ENCODE measurements around the gene PDE4A. TPM values are rescaled to one million over a fixed set of nuclear protein-coding genes. Genes with fewer than 3 reads are reported as not detected.
A peak's percentile ranks its signal among the peaks of the same experiment; 100 is the strongest.

The PDE4A gene
- total and polyA plus RNA-seq, 11 donors = 5.2 to 33.3 (median 13.7) TPM

DNA sequence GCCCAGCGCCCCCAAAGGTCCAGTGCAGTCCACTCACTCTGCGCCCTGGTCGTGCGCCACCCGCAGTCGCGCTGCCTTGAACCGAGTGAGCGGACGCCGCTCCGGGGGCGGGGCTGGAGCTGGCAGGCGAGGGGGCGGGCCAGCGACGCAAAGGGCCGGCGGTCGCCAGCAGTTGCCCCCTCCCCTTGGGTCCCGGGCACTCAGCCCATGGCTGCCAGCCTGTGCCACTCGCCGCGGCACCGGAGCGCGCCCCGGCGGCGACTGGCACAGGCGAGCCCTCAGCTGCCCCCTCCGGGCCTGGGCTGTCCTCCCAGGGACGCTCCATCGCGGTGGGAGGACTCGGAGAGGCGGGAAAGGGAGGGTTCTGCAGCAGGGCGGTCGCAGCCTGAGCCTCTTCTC, 97.0 kb downstream of the PDE4A start, which contains the start of gene S1PR5:
Gene S1PR5, minus strand, starts transcription at position 87 of the 399 bp plus-strand sequence. CDS start 2,436 bp downstream, outside the sequence.
- TF ChIP-seq POLR2A (IDR thresholded peaks at IDR 0.05) = no peak
- intact Hi-C loops (cut with DNase I) = no loop called here
- Histone ChIP-seq H3K36me3 (no peaks in the 10 kb centered on the region), H3K27ac (peak within 1 kb of the TSS in 4 of 12 donors; percentile 33 to 63 (median 42)), H3K9me3 (no peaks in the 10 kb centered on the region), H3K27me3 (peaks cover 27 to 78% (median 67%) of the 10 kb centered on the region in 9 donors), H3K4me1 (peaks cover 0 to 37% (median 15%) of the 10 kb centered on the region in 12 donors), H3K4me3 (peak within 1 kb of the TSS; percentile 27 to 60 (median 48))
- WGBS, 4 donors = 0 to 2% (median 1%) methylated on average over 8 to 39 of the region's 39 CpGs
- DNase-seq (peak in 2 of 5 donors; percentile 38 to 44), ATAC-seq (peak in 3 of 4 donors; percentile 21 to 68 (median 42))

DNA sequence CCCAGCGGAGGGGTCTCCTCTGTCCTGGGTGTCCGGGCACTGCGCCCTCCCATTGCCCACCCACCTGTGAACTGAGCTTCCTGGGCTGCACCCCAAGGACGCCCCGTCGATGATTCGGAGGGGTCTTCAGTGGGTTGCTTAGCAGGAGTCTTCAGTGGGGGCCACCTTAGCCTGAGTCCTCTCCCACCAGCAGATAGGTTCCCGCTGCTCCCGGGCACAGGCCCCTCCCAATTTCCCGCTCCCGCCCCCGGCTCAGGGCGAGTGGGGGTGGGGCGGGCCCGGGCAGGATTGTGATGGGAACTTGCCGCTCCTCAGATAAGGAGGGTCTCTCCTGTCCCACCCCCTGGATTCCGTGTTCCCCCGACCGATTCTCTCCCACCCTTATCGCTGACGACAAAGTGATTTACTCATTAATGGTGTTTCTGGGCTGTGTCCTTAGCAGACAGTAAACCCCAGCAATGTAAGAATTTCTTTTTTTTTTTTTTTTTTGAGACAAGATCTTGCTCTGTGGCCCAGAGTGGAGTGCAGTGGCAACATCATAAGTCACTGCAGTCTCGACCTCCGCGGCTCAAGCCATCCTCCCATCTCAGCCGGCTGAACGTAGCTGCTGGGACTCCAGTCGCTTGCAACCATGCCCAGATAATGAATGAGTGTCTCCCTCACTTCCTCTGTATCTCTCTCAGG, 97.6 kb downstream of the PDE4A start:
- ATAC-seq = peak in 3 of 4 donors; percentile 35 to 68 (median 61)
- no peaks in the 10 kb centered on the region for H3K36me3 ChIP-seq
- 1 to 3% (median 2%) methylated on average over 22 to 27 of the region's 27 CpGs for WGBS, 4 donors
- intact Hi-C loops (cut with DNase I) = no loop called here
- H3K4me1 ChIP-seq = peaks cover 0 to 37% (median 15%) of the 10 kb centered on the region in 12 donors
- peaks cover 27 to 74% (median 63%) of the 10 kb centered on the region in 9 donors for H3K27me3 ChIP-seq
- peak in 2 of 5 donors; percentile 39 to 52 for DNase-seq
- TF ChIP-seq CTCF (IDR thresholded peaks at IDR 0.05) (no peak), POLR2A (IDR thresholded peaks at IDR 0.05) (no peak)
- H3K27ac ChIP-seq = peak overlapping the region in 4 of 12 donors; percentile 33 to 63 (median 42)
- peak overlapping the region; percentile 27 to 60 (median 48) for H3K4me3 ChIP-seq
- no peaks in the 10 kb centered on the region for H3K9me3 ChIP-seq

- no peak for TF ChIP-seq CTCF (IDR thresholded peaks at IDR 0.05)
- no peak for TF ChIP-seq POLR2A (IDR thresholded peaks at IDR 0.05)
- peaks cover 23 to 66% (median 55%) of the 10 kb centered on the region in 9 donors for H3K27me3 ChIP-seq
- peak overlapping the region in 5 of 12 donors; percentile 41 to 60 (median 54) for H3K4me3 ChIP-seq
- intact Hi-C loops (cut with DNase I) = no loop called here
- H3K27ac ChIP-seq = peak overlapping the region in 4 of 12 donors; percentile 39 to 63 (median 42)
- DNase-seq = peak in 1 of 5 donors; percentile 56
- no peaks in the 10 kb centered on the region for H3K36me3 ChIP-seq
- 7 to 12% (median 11%) methylated on average over 28 to 33 of the region's 33 CpGs for WGBS, 4 donors
- peaks cover 0 to 37% (median 15%) of the 10 kb centered on the region in 12 donors for H3K4me1 ChIP-seq
- ATAC-seq = peak in 1 of 4 donors; percentile 44
- no peaks in the 10 kb centered on the region for H3K9me3 ChIP-seq
Measured at GRCh38 chr19:10518444-10519361, 98.4 kb downstream of the PDE4A start.

MicroRNA genes within 50 kb of the gene (microRNA counts, 767-probe panel; counts per million panel counts)
- microRNA hsa-miR-1181 = 0 to 349 counts per million in 2 donors

Small RNA genes within 50 kb of the gene (microRNA-seq; reads per million reads assigned to microRNA genes)
- 0 to 0.06 (median 0) reads per million in 4 donors for gene MIR1181

Other genes starting within 250 kb of the PDE4A start
- gene DNMT1, start 225.6 kb upstream of the PDE4A start, total RNA-seq = 10 to 100 TPM; 16.1 to 61.6 (median 25.8) TPM
- 10 to 100 TPM; 17.3 to 23.5 TPM for gene DNMT1, start 225.6 kb upstream of the PDE4A start, polyA plus RNA-seq
- gene S1PR2, start 189.2 kb upstream of the PDE4A start, total RNA-seq = 10 to 100 TPM in 1 of 9 donors, 1 to 10 TPM in 8; 1.7 to 14.2 (median 4.4) TPM
- gene S1PR2, start 189.2 kb upstream of the PDE4A start, polyA plus RNA-seq = 1 to 10 TPM; 1.0 to 4.3 TPM
- gene MRPL4, start 168.3 kb upstream of the PDE4A start, total RNA-seq = 100 to 1,000 TPM in 2 of 9 donors, 10 to 100 TPM in 7; 53.7 to 110 (median 68.2) TPM
- gene MRPL4, start 168.3 kb upstream of the PDE4A start, polyA plus RNA-seq = 100 to 1,000 TPM in 1 of 2 donors, 10 to 100 TPM in 1; 37.7 to 123 TPM
- 10 to 100 TPM in 5 of 9 donors, 1 to 10 TPM in 4; 6.0 to 87.6 (median 10.9) TPM for gene ICAM1, start 149.4 kb upstream of the PDE4A start, total RNA-seq
- gene ICAM1, start 149.4 kb upstream of the PDE4A start, polyA plus RNA-seq = 1 to 10 TPM; 6.1 to 9.7 TPM
- gene ICAM4, start 133.6 kb upstream of the PDE4A start, total RNA-seq = 1 to 10 TPM in 2 of 9 donors, under 1 TPM in 4, not detected in 3; 0.21 to 1.2 (median 0.67) TPM
- gene ICAM4, start 133.6 kb upstream of the PDE4A start, polyA plus RNA-seq = under 1 TPM; 0.33 to 0.57 TPM
- under 1 TPM in 7 of 9 donors, not detected in 2; 0.19 to 0.98 (median 0.34) TPM for gene ICAM5, start 130.6 kb upstream of the PDE4A start, total RNA-seq
- gene ICAM5, start 130.6 kb upstream of the PDE4A start, polyA plus RNA-seq = under 1 TPM; 0.11 to 0.35 TPM
- 1 to 10 TPM in 4 of 9 donors, under 1 TPM in 5; 0.16 to 2.2 (median 0.83) TPM for gene ZGLP1, start 110.7 kb upstream of the PDE4A start, total RNA-seq
- 1 to 10 TPM; 1.1 TPM for gene ZGLP1, start 110.7 kb upstream of the PDE4A start, polyA plus RNA-seq
- 10 to 100 TPM; 12.8 to 22.0 (median 16.6) TPM for gene FDX2, start 104.5 kb upstream of the PDE4A start, total RNA-seq
- 10 to 100 TPM; 32.7 to 37.3 TPM for gene FDX2, start 104.5 kb upstream of the PDE4A start, polyA plus RNA-seq
- gene RAVER1, start 87.0 kb upstream of the PDE4A start, total RNA-seq = 10 to 100 TPM; 11.5 to 22.5 (median 14.0) TPM
- 10 to 100 TPM in 1 of 2 donors, 1 to 10 TPM in 1; 5.9 to 17.2 TPM for gene RAVER1, start 87.0 kb upstream of the PDE4A start, polyA plus RNA-seq
- gene ICAM3, start 80.9 kb upstream of the PDE4A start, total RNA-seq = 10 to 100 TPM in 8 of 9 donors, 1 to 10 TPM in 1; 5.6 to 24.9 (median 18.3) TPM
- gene ICAM3, start 80.9 kb upstream of the PDE4A start, polyA plus RNA-seq = 10 to 100 TPM in 1 of 2 donors, 1 to 10 TPM in 1; 8.6 to 15.5 TPM
- 10 to 100 TPM; 37.7 to 86.3 (median 55.3) TPM for gene TYK2, start 40.0 kb upstream of the PDE4A start, total RNA-seq
- gene TYK2, start 40.0 kb upstream of the PDE4A start, polyA plus RNA-seq = 100 to 1,000 TPM in 1 of 2 donors, 10 to 100 TPM in 1; 71.7 to 100 TPM
- gene CDC37, start 17.0 kb upstream of the PDE4A start, total RNA-seq = 100 to 1,000 TPM; 108 to 189 (median 138) TPM
- 100 to 1,000 TPM; 199 to 282 TPM for gene CDC37, start 17.0 kb upstream of the PDE4A start, polyA plus RNA-seq
- gene KEAP1, start 82.8 kb downstream of the PDE4A start, total RNA-seq = 10 to 100 TPM; 52.8 to 94.2 (median 65.4) TPM
- 10 to 100 TPM; 68.3 to 71.3 TPM for gene KEAP1, start 82.8 kb downstream of the PDE4A start, polyA plus RNA-seq
- gene S1PR5, start 96.9 kb downstream of the PDE4A start, total RNA-seq = 1 to 10 TPM in 1 of 9 donors, under 1 TPM in 5, not detected in 3; 0.23 to 1.7 (median 0.32) TPM
- gene S1PR5, start 96.9 kb downstream of the PDE4A start, polyA plus RNA-seq = under 1 TPM in 1 of 2 donors, not detected in 1; 0.10 TPM
- 10 to 100 TPM; 47.3 to 76.1 (median 55.3) TPM for gene ATG4D, start 123.4 kb downstream of the PDE4A start, total RNA-seq
- gene ATG4D, start 123.4 kb downstream of the PDE4A start, polyA plus RNA-seq = 10 to 100 TPM; 55.9 to 83.5 TPM
- 10 to 100 TPM in 6 of 9 donors, 1 to 10 TPM in 3; 6.7 to 13.0 (median 10.4) TPM for gene KRI1, start 145.5 kb downstream of the PDE4A start, total RNA-seq
- gene KRI1, start 145.5 kb downstream of the PDE4A start, polyA plus RNA-seq = 10 to 100 TPM in 1 of 2 donors, 1 to 10 TPM in 1; 9.8 to 15.0 TPM
- 10 to 100 TPM in 6 of 9 donors, 1 to 10 TPM in 3; 6.8 to 19.9 (median 11.8) TPM for gene CDKN2D, start 148.4 kb downstream of the PDE4A start, total RNA-seq
- gene CDKN2D, start 148.4 kb downstream of the PDE4A start, polyA plus RNA-seq = 10 to 100 TPM; 11.1 to 28.0 TPM
- gene AP1M2, start 166.8 kb downstream of the PDE4A start, total RNA-seq = 1 to 10 TPM in 1 of 9 donors, not detected in 8; 3.6 TPM
- not detected for gene AP1M2, start 166.8 kb downstream of the PDE4A start, polyA plus RNA-seq
- 100 to 1,000 TPM in 2 of 9 donors, 10 to 100 TPM in 7; 63.8 to 130 (median 91.9) TPM for gene SLC44A2, start 205.0 kb downstream of the PDE4A start, total RNA-seq
- 10 to 100 TPM; 43.1 to 66.3 TPM for gene SLC44A2, start 205.0 kb downstream of the PDE4A start, polyA plus RNA-seq
- gene ILF3, start 233.8 kb downstream of the PDE4A start, total RNA-seq = 100 to 1,000 TPM in 7 of 9 donors, 10 to 100 TPM in 2; 45.7 to 140 (median 118) TPM
- gene ILF3, start 233.8 kb downstream of the PDE4A start, polyA plus RNA-seq = 10 to 100 TPM; 62.1 to 94.4 TPM

Data from heart left ventricle (tissue), 16 donors.